C4-2B (cell line): ENCODE results near the gene BLM.

Experiments used
- ZFX ChIP-seq: fragments of 450-650 bp; IDR thresholded peaks from 2 replicates; pipeline ENCODE4 v1.6.1; 2017
- TF ChIP-seq, protein P1 (sequence below): fragments of 450-650 bp; conservative IDR thresholded peaks from 2 replicates; pipeline ENCODE4 v1.5.1; 2017; ENCODE audit warnings: mild to moderate bottlenecking

DNA sequence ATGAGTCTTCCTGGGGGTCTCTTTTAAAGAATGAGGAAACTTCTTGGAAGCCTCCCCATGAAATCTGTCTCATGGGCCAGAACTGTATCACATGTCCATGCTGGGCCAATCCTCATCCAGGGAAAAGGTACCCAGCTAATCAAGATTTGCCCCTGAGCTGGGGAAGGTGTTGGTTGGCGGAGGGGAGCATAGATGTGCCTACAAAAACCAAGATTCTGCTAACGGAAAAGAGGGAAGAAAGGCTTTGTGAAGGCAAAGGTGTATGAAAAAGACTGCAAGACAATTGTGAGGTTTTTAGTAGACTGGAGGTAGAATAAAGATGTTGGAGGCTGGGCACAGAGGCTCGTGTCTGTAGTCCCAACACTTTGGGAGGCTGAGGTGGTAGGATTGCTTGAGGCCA is 18.5 kb upstream of the BLM start:
- TF ChIP-seq, protein P1, sequence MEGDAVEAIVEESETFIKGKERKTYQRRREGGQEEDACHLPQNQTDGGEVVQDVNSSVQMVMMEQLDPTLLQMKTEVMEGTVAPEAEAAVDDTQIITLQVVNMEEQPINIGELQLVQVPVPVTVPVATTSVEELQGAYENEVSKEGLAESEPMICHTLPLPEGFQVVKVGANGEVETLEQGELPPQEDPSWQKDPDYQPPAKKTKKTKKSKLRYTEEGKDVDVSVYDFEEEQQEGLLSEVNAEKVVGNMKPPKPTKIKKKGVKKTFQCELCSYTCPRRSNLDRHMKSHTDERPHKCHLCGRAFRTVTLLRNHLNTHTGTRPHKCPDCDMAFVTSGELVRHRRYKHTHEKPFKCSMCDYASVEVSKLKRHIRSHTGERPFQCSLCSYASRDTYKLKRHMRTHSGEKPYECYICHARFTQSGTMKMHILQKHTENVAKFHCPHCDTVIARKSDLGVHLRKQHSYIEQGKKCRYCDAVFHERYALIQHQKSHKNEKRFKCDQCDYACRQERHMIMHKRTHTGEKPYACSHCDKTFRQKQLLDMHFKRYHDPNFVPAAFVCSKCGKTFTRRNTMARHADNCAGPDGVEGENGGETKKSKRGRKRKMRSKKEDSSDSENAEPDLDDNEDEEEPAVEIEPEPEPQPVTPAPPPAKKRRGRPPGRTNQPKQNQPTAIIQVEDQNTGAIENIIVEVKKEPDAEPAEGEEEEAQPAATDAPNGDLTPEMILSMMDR: no peak
- TF ChIP-seq ZFX: no peak
